Esophagus (tissue), 2 donors: ENCODE data around the gene FYN. TPM values are rescaled to one million over a fixed set of nuclear protein-coding genes. Genes with fewer than 3 reads are reported as not detected.
A peak's percentile ranks its signal among the peaks of the same experiment; 100 is the strongest.
"Not testable (repeated sequence)": the region's sequence is repeated elsewhere in the genome, so short reads cannot be mapped to it uniquely, and the experiment has no call there.

ENCODE experiments used
- H3K27ac ChIP-seq, 2 donors: one replicate each; pipeline ENCODE4 v1.5.1; 2013; ENCODE audit warnings: low read depth in 2 of 2, mild to moderate bottlenecking in 2 of 2, inconsistent platforms in 1 of 2, low read length in 1 of 2, moderate library complexity in 1 of 2
- H3K27me3 ChIP-seq, 2 donors: one replicate each; pipeline ENCODE4 v1.6.1; 2013; ENCODE audit warnings: low read length in 2 of 2, control low read depth in 1 of 2, mild to moderate bottlenecking in 1 of 2; ENCODE audit not compliant: insufficient read depth in 2 of 2, control insufficient read depth in 1 of 2
- H3K36me3 ChIP-seq, 2 donors: one replicate each; pipeline ENCODE4 v1.6.1; 2013; ENCODE audit warnings: low read length in 1 of 2; ENCODE audit not compliant: control insufficient read depth in 2 of 2, insufficient read depth in 2 of 2
- H3K4me1 ChIP-seq, 2 donors: one replicate each; pipeline ENCODE4 v1.6.1; 2013; ENCODE audit warnings: low read length in 1 of 2; ENCODE audit not compliant: control insufficient read depth in 2 of 2, insufficient read depth in 2 of 2
- H3K4me3 ChIP-seq, 2 donors: one replicate each; pipeline ENCODE4 v1.5.1; 2013; ENCODE audit warnings: low read length in 2 of 2, mild to moderate bottlenecking in 2 of 2, low read depth in 1 of 2, moderate library complexity in 1 of 2
- H3K9me3 ChIP-seq, 2 donors: one replicate each; pipeline ENCODE4 v1.6.1; 2013; ENCODE audit warnings: mild to moderate bottlenecking in 2 of 2, low read depth in 1 of 2, low read length in 1 of 2, moderate library complexity in 1 of 2; ENCODE audit not compliant: control insufficient read depth in 2 of 2, insufficient read depth in 1 of 2
- WGBS, 2 donors: extraction: QIAGEN DNeasy Blood & Tissue Kit; methylation state at CpG; one replicate each; pipeline ENCODE4 v1.1.7; 2013; 5-methylcytosine and 5-hydroxymethylcytosine counted together
- polyA plus RNA-seq, 2 donors: library from polyadenylated mRNA; stranded (reverse); fragments of 200-250 nt; gene quantifications; one replicate each; pipeline ENCODE4 v1.2.3, GENCODE V29; 2013
- donor health status: healthy with polysubstance abuse.
- donor health status: Bipolar disorder and iron deficiency.

FYN gene
- polyA plus RNA-seq, 2 donors: 6.7 to 8.4 TPM

GRCh38 chr6:111791415-111791814 is 81.8 kb downstream of the FYN start:
- H3K4me3 ChIP-seq: no peak overlapping the region
- no peaks in the 10 kb centered on the region for H3K27me3 ChIP-seq
- H3K4me1 ChIP-seq: peaks cover 0 to 3% of the 10 kb centered on the region in 2 donors
- H3K36me3 ChIP-seq: no peaks in the 10 kb centered on the region
- 46 to 55% methylated on average over 2 of the region's 2 CpGs for WGBS, 2 donors
- no peak overlapping the region for H3K27ac ChIP-seq
- H3K9me3 ChIP-seq: no peaks in the 10 kb centered on the region

GRCh38 chr6:111789598-111789997 is 83.7 kb downstream of the FYN start:
- peaks cover 0 to 3% of the 10 kb centered on the region in 2 donors for H3K4me1 ChIP-seq

GRCh38 chr6:111788379-111789276 is 84.6 kb downstream of the FYN start:
- Histone ChIP-seq H3K36me3 (no peaks in the 10 kb centered on the region), H3K4me1 (peaks cover 0 to 3% of the 10 kb centered on the region in 2 donors), H3K9me3 (no peaks in the 10 kb centered on the region), H3K4me3 (no peak overlapping the region), H3K27me3 (no peaks in the 10 kb centered on the region), H3K27ac (peak overlapping the region in 1 of 2 donors; percentile 60)
- WGBS, 2 donors: 67 to 75% methylated on average over 1 of the region's 1 CpG

More at GRCh38 chr6:111789598-111789997, 83.7 kb downstream of the FYN start:
- no peak overlapping the region for H3K27ac ChIP-seq
- H3K36me3 ChIP-seq: no peaks in the 10 kb centered on the region
- H3K27me3 ChIP-seq: no peaks in the 10 kb centered on the region
- H3K4me3 ChIP-seq: no peak overlapping the region
- no peaks in the 10 kb centered on the region for H3K9me3 ChIP-seq
- 71 to 74% methylated on average over 4 of the region's 4 CpGs for WGBS, 2 donors

- not testable (repeated sequence) for H3K4me1 ChIP-seq, H3K36me3 ChIP-seq, H3K9me3 ChIP-seq, H3K27me3 ChIP-seq, H3K4me3 ChIP-seq, H3K27ac ChIP-seq
- WGBS, 2 donors: 97 to 99% methylated on average over 2 of the region's 2 CpGs
Observed at GRCh38 chr6:111786151-111786550, 87.1 kb downstream of the FYN start.

GRCh38 chr6:111784433-111784832 is 88.8 kb downstream of the FYN start:
- Histone ChIP-seq H3K9me3 (no peaks in the 10 kb centered on the region), H3K27ac (no peak overlapping the region), H3K27me3 (no peaks in the 10 kb centered on the region), H3K36me3 (no peaks in the 10 kb centered on the region), H3K4me1 (peaks cover 0 to 3% of the 10 kb centered on the region in 2 donors), H3K4me3 (no peak overlapping the region)
- WGBS, 2 donors: 21 to 25% methylated on average over 2 of the region's 2 CpGs

- 69 to 76% methylated on average over 3 of the region's 3 CpGs for WGBS, 2 donors
- Histone ChIP-seq H3K4me3 (no peak overlapping the region), H3K9me3 (no peaks in the 10 kb centered on the region), H3K27ac (no peak overlapping the region), H3K36me3 (no peaks in the 10 kb centered on the region), H3K27me3 (no peaks in the 10 kb centered on the region), H3K4me1 (peaks cover 0 to under 1% of the 10 kb centered on the region in 2 donors)
Observed at GRCh38 chr6:111782887-111783466, 90.3 kb downstream of the FYN start.

GRCh38 chr6:111782192-111782809 is 91.0 kb downstream of the FYN start:
- no peaks in the 10 kb centered on the region for H3K9me3 ChIP-seq
- H3K27me3 ChIP-seq: no peaks in the 10 kb centered on the region
- 86 to 93% methylated on average over 5 of the region's 5 CpGs for WGBS, 2 donors
- H3K4me3 ChIP-seq: no peak overlapping the region
- peaks cover 0 to 2% of the 10 kb centered on the region in 2 donors for H3K4me1 ChIP-seq
- H3K27ac ChIP-seq: no peak overlapping the region
- H3K36me3 ChIP-seq: no peaks in the 10 kb centered on the region

GRCh38 chr6:111781041-111781708 is 92.1 kb downstream of the FYN start:
- Histone ChIP-seq H3K27me3 (no peaks in the 10 kb centered on the region), H3K27ac (peak overlapping the region in 1 of 2 donors; percentile 47), H3K36me3 (no peaks in the 10 kb centered on the region), H3K4me1 (peaks cover 0 to 2% of the 10 kb centered on the region in 2 donors), H3K9me3 (no peaks in the 10 kb centered on the region), H3K4me3 (no peak overlapping the region)
- WGBS, 2 donors: 62 to 64% methylated on average over 11 of the region's 11 CpGs

- no peaks in the 10 kb centered on the region for H3K9me3 ChIP-seq
- H3K27ac ChIP-seq: no peak overlapping the region
- peaks cover 0 to 2% of the 10 kb centered on the region in 2 donors for H3K4me1 ChIP-seq
- no peak overlapping the region for H3K4me3 ChIP-seq
- WGBS, 2 donors: 83% methylated on average over 5 of the region's 5 CpGs
- no peaks in the 10 kb centered on the region for H3K27me3 ChIP-seq
- H3K36me3 ChIP-seq: no peaks in the 10 kb centered on the region
Observed at GRCh38 chr6:111780393-111780792, 92.9 kb downstream of the FYN start.
